ENCODE results near the gene PARP12.

PARP12 gene

GRCh38 chr7:140000666-140001268, 62.0 kb downstream of the PARP12 start:
- TF ChIP-seq CTCF (IDR thresholded peaks at IDR 0.05; ENCODE audit: extremely low read depth, insufficient read depth, missing control alignments) = no peak
- in situ Hi-C loops (cut with MboI; ENCODE audit: low pct_unique_long_range_greater_than_20kb, low sequenced_read_pairs, unreplicated experiment) = loop anchor here (10.0 kb wide), 2 partner anchors 356 to 506 kb away; no protein-coding TSS in a partner anchor
- no peak for DNase-seq (ENCODE audit: low spot score)

DNA sequence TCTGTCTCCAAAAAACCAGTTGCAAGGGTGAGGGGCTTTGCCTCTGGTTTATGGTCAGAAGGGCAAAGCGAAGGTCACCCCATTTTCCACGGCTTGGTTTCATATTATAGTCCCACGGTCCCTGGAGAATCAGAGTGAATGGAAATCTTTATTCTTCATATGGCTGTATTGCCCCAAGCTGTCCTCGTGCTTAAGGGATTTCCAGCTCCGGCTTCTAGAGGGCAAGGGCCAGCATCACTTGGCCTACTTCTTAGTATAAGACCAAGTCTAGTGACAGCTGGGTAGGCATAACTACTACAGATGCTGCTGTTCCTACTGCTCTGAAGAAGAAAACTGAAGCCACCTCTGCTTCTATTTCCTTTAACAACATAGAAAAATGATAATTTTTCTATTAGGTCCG, 63.2 kb downstream of the PARP12 start:
- in situ Hi-C loops (cut with MboI; ENCODE audit: low pct_unique_long_range_greater_than_20kb, low sequenced_read_pairs, unreplicated experiment) = no loop called here
- TF ChIP-seq CTCF (IDR thresholded peaks at IDR 0.05; ENCODE audit: extremely low read depth, insufficient read depth, missing control alignments) = no peak
- no peak for DNase-seq (ENCODE audit: low spot score)

DNA sequence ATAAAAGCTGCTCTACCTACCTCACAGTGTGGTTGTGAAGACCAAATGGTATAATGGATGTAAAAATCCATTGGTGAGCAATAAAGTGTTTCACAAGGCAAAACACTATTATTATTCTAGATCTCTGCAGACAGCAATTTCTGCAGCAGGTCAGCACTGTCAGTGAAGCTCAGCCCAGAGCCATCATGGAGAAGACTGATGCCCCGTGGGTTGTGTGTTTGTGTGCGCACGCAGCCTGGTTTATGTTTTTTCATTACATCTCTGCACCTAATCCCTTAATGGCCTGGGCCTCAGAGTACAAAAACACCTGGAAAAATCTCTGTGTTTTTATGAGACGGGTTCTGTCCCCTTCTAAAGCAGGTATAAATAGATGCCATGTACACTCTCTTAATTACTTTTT, 64.2 kb downstream of the PARP12 start:
- no peak for DNase-seq (ENCODE audit: low spot score)
- no peak for TF ChIP-seq CTCF (IDR thresholded peaks at IDR 0.05; ENCODE audit: extremely low read depth, insufficient read depth, missing control alignments)
- in situ Hi-C loops (cut with MboI; ENCODE audit: low pct_unique_long_range_greater_than_20kb, low sequenced_read_pairs, unreplicated experiment) = no loop called here

DNA sequence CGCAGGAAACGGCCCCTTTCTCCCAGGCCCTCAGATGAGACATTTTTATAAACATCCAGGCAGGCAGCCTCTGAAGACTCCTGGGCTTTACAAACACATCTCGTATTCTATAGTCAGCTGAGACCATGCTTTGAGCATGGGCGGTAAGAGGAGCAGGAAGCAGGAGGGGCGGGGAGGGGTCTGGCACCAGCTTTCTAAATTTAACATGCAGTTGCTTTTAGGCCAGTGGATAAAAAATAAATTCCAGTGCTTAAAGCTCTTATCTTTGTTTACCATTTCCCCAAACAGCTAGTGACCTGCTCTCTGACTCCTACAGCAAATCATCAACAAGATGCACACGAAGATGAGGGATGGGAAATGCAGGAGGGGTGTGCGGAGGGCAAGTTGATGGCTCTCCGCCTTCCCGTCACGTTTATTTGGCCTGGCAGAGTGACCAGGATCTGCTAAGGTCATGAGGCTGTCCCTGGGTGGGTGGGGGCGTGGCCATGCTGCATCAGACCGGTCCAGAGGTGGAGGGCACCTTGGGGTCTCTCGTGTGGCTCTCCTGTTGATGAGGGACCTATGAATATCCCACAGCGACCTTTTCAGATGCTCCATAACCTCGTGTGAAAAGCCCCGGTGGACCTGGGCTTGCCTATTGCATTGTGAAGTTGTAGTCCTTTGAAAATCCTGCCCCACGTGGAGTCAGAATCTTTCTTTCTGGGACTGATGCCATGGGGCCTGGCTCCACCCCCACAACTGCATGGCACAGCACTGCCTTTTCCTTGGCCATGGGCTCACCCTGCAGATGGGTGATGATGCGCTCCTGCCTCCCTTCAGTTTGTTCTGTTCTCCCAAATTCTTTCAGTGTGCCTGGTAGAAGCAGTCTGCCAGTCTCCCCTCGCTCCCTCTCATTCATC, 67.5 kb downstream of the PARP12 start:
- in situ Hi-C loops (cut with MboI; ENCODE audit: low pct_unique_long_range_greater_than_20kb, low sequenced_read_pairs, unreplicated experiment) = no loop called here
- no peak for DNase-seq (ENCODE audit: low spot score)
- TF ChIP-seq CTCF (IDR thresholded peaks at IDR 0.05; ENCODE audit: extremely low read depth, insufficient read depth, missing control alignments) = no peak

DNA sequence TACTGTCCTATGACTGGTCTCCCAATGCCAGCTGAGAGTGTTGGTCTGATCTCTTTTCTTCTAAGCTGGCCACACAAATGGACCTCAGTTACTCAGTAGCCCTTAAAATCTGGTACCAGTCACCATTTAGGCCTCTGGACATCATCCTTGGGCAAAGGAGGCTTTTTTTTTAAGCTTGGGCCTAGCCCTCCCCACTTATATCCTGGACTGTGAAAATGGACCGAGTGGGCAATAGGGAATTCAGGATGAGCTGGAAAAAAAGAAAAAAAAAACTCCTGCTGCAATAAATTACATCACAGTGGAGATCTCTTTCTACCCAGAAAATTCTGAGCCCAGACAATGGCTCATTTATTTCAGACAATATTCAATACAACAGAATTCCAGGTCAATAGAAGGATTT, 68.4 kb downstream of the PARP12 start:
- no peak for TF ChIP-seq CTCF (IDR thresholded peaks at IDR 0.05; ENCODE audit: extremely low read depth, insufficient read depth, missing control alignments)
- DNase-seq (ENCODE audit: low spot score) = no peak
- in situ Hi-C loops (cut with MboI; ENCODE audit: low pct_unique_long_range_greater_than_20kb, low sequenced_read_pairs, unreplicated experiment) = no loop called here

DNA sequence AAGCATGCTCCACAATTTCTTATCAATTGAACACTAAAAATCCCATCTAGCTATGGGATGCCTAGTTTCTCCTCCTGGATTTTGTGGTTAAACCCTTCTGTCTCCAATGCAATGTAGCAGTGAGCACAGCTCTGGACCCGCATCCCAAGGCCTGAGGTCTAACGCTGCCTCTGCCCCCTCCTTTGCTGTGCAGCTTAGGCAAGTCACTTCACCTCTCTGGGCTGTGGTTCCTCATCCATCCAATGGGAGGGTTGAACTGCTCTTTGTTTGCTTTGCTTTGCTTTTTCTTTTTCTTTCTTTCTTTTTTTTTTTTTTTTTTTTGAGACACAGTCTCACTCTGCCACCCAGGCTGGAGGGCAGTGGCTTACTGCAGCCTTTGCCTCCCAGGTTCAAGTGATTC, 69.2 kb downstream of the PARP12 start:
- in situ Hi-C loops (cut with MboI; ENCODE audit: low pct_unique_long_range_greater_than_20kb, low sequenced_read_pairs, unreplicated experiment) = no loop called here

More for the DNA sequence above, 69.2 kb downstream of the PARP12 start:
- no peak for DNase-seq (ENCODE audit: low spot score)
- TF ChIP-seq CTCF (IDR thresholded peaks at IDR 0.05; ENCODE audit: extremely low read depth, insufficient read depth, missing control alignments) = no peak
